GM18909 (cell line): ENCODE measurements around the gene TFRC.
"Not testable (repeated sequence)": the region's sequence is repeated elsewhere in the genome, so short reads cannot be mapped to it uniquely, and the experiment has no call there.

Experiments used
- ATAC-seq: cut with Tn5 transposase; IDR thresholded peaks from one replicate; pipeline ENCODE4 v1.9.1; 2021; ENCODE audit warnings: mild to moderate bottlenecking; ENCODE audit not compliant: unreplicated experiment, poor library complexity

The TFRC gene

GRCh38 chr3:196081834-196082618 is at the start of gene TFRC:
Gene TFRC (minus strand): TSS chr3:196082090. CDS start chr3:196077099, 4,991 bp downstream.
- peak; percentile 88 for ATAC-seq

- ATAC-seq: no peak
Measured at GRCh38 chr3:196128172-196128843, 46.4 kb upstream of the TFRC start.

GRCh38 chr3:196127308-196128040 is 45.6 kb upstream of the TFRC start:
- no peak for ATAC-seq

GRCh38 chr3:196124608-196125007 is 42.7 kb upstream of the TFRC start:
- no peak for ATAC-seq

GRCh38 chr3:196122688-196123046 is 40.8 kb upstream of the TFRC start:
- ATAC-seq: no peak

- no peak for ATAC-seq
Measured at GRCh38 chr3:196122021-196122687, 40.3 kb upstream of the TFRC start.

- ATAC-seq: no peak
Measured at GRCh38 chr3:196121066-196121465, 39.2 kb upstream of the TFRC start.

GRCh38 chr3:196120291-196120951 is 38.5 kb upstream of the TFRC start:
- ATAC-seq: no peak

- ATAC-seq: no peak
Measured at GRCh38 chr3:196117809-196118208, 35.9 kb upstream of the TFRC start.

- peak; percentile 64 for ATAC-seq
Measured at GRCh38 chr3:196115678-196116083, 33.8 kb upstream of the TFRC start.

GRCh38 chr3:196111939-196112386 is 30.1 kb upstream of the TFRC start:
- no peak for ATAC-seq

- ATAC-seq: no peak
Measured at GRCh38 chr3:196108075-196108743, 26.3 kb upstream of the TFRC start.

GRCh38 chr3:196104707-196105106 is 22.8 kb upstream of the TFRC start:
- ATAC-seq: not testable (repeated sequence)

GRCh38 chr3:196098365-196098980 is 16.6 kb upstream of the TFRC start:
- ATAC-seq: not testable (repeated sequence)

- no peak for ATAC-seq
Measured at GRCh38 chr3:196097373-196098154, 15.7 kb upstream of the TFRC start.

- ATAC-seq: peak; percentile 83
Measured at GRCh38 chr3:196096382-196096953, 14.6 kb upstream of the TFRC start.

GRCh38 chr3:196093317-196094111 is 11.6 kb upstream of the TFRC start:
- ATAC-seq: no peak
